ENCODE results near the gene C5. TPM values are rescaled to one million over a fixed set of nuclear protein-coding genes. Genes with fewer than 3 reads are reported as not detected.

Gene C5
- total RNA-seq, 1 donor from 2014 or later: 5.5 TPM

GRCh38 chr9:120940573-120940972, 109.5 kb downstream of the C5 start:
- no peak overlapping the region for H3K27ac ChIP-seq
- H2AFZ ChIP-seq (replicated peaks): peak overlapping the region; percentile 12
- Mint-ChIP-seq H3K4me3 (no peak overlapping the region), H3K9me3 (no peaks in the 10 kb centered on the region), H3K27me3 (ENCODE audit: insufficient read depth, low read depth) (peaks cover 5% of the 10 kb centered on the region), H3K4me1 (peaks cover 27% of the 10 kb centered on the region), H3K27ac (no peak overlapping the region), H3K36me3 (no peaks in the 10 kb centered on the region)
- peaks cover 3% of the 10 kb centered on the region for H3F3A ChIP-seq (ENCODE audit: low read depth)
- DNase-seq (ENCODE audit: low spot score): no peak
- H3K79me2 ChIP-seq (ENCODE audit: low read depth): no peaks in the 10 kb centered on the region
- H3K9ac ChIP-seq: no peak overlapping the region
- peak overlapping the region; percentile 4 for H3K4me2 ChIP-seq
- no peaks in the 10 kb centered on the region for H3K27me3 ChIP-seq
- no peak for TF ChIP-seq CTCF (IDR thresholded peaks at IDR 0.05)
- TF ChIP-seq EZH2 (IDR thresholded peaks at IDR 0.05): no peak
- no peak for TF ChIP-seq EZH2phosphoT487 (IDR thresholded peaks at IDR 0.05)
- no peaks in the 10 kb centered on the region for H4K20me1 ChIP-seq (ENCODE audit: low read depth)
- no peaks in the 10 kb centered on the region for H3K9me3 ChIP-seq (ENCODE audit: low read depth)
- H3K4me1 ChIP-seq: peaks cover 29% of the 10 kb centered on the region
- H3K4me3 ChIP-seq: no peak overlapping the region
- H3K36me3 ChIP-seq: no peaks in the 10 kb centered on the region

- H2AFZ ChIP-seq (replicated peaks): no peak overlapping the region
- Mint-ChIP-seq H3K4me3 (no peak overlapping the region), H3K27me3 (ENCODE audit: insufficient read depth, low read depth) (no peaks in the 10 kb centered on the region)
Observed at GRCh38 chr9:120938851-120939250, 111.2 kb downstream of the C5 start.

GRCh38 chr9:120937596-120937995, 112.5 kb downstream of the C5 start:
- no peaks in the 10 kb centered on the region for H3K9me3 ChIP-seq (ENCODE audit: low read depth)
- TF ChIP-seq CTCF (IDR thresholded peaks at IDR 0.05): no peak
- no peak for TF ChIP-seq EZH2phosphoT487 (IDR thresholded peaks at IDR 0.05)
- TF ChIP-seq EZH2 (IDR thresholded peaks at IDR 0.05): no peak
- no peak overlapping the region for H3K27ac ChIP-seq
- H4K20me1 ChIP-seq (ENCODE audit: low read depth): no peaks in the 10 kb centered on the region
- H3K27me3 ChIP-seq: no peaks in the 10 kb centered on the region
- no peak overlapping the region for H3K4me3 Mint-ChIP-seq
- no peaks in the 10 kb centered on the region for H3K9me3 Mint-ChIP-seq
- H3K4me1 ChIP-seq: peaks cover 26% of the 10 kb centered on the region
- H3K27ac Mint-ChIP-seq: no peak overlapping the region
- H2AFZ ChIP-seq (replicated peaks): no peak overlapping the region
- no peak overlapping the region for H3K4me3 ChIP-seq
- H3K36me3 ChIP-seq: no peaks in the 10 kb centered on the region
- no peaks in the 10 kb centered on the region for H3K36me3 Mint-ChIP-seq
- no peak overlapping the region for H3K9ac ChIP-seq
- H3K4me1 Mint-ChIP-seq: peaks cover 23% of the 10 kb centered on the region
- peaks cover 3% of the 10 kb centered on the region for H3K27me3 Mint-ChIP-seq (ENCODE audit: insufficient read depth, low read depth)
- no peak for DNase-seq (ENCODE audit: low spot score)
- no peaks in the 10 kb centered on the region for H3K79me2 ChIP-seq (ENCODE audit: low read depth)
- H3F3A ChIP-seq (ENCODE audit: low read depth): peaks cover 3% of the 10 kb centered on the region
- H3K4me2 ChIP-seq: no peak overlapping the region

More at GRCh38 chr9:120938851-120939250, 111.2 kb downstream of the C5 start:
- H3K27me3 ChIP-seq: no peaks in the 10 kb centered on the region
- no peak for DNase-seq (ENCODE audit: low spot score)
- Mint-ChIP-seq H3K4me1 (peaks cover 23% of the 10 kb centered on the region), H3K9me3 (no peaks in the 10 kb centered on the region), H3K27ac (no peak overlapping the region), H3K36me3 (no peaks in the 10 kb centered on the region)
- no peaks in the 10 kb centered on the region for H3K36me3 ChIP-seq
- H3K27ac ChIP-seq: no peak overlapping the region
- H3K4me3 ChIP-seq: no peak overlapping the region
- no peaks in the 10 kb centered on the region for H3K79me2 ChIP-seq (ENCODE audit: low read depth)
- H3F3A ChIP-seq (ENCODE audit: low read depth): peaks cover 3% of the 10 kb centered on the region
- H3K4me1 ChIP-seq: peaks cover 29% of the 10 kb centered on the region
- H3K9ac ChIP-seq: no peak overlapping the region
- TF ChIP-seq CTCF (IDR thresholded peaks at IDR 0.05) (no peak), EZH2 (IDR thresholded peaks at IDR 0.05) (no peak), EZH2phosphoT487 (IDR thresholded peaks at IDR 0.05) (no peak)
- no peaks in the 10 kb centered on the region for H3K9me3 ChIP-seq (ENCODE audit: low read depth)
- H3K4me2 ChIP-seq: no peak overlapping the region
- no peaks in the 10 kb centered on the region for H4K20me1 ChIP-seq (ENCODE audit: low read depth)
